ENCODE data around the gene SLC16A2.

DNA sequence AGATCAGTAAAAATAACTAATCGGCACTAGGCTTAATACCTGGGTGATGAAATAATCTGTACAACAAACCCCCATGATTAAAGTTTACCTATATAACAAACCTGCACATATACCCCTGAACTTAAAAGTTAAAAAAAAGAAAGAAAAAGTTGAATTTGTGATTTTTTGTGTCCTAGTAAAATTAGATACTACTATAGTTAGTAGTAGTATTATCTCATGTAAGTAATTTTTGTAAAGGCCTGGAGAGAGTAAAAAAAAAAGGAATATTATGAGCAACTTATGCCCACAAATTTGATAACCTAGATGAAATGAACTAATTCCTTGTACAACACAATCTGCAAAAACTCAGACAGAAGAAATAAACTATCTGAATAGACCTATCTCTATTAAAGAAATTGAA, 25.7 kb upstream of the SLC16A2 start:
- TF ChIP-seq TSHZ2 (CRISPR knock-in tag; IDR thresholded peaks at IDR 0.05) (no peak), PPARA (CRISPR knock-in tag; IDR thresholded peaks at IDR 0.05; ENCODE audit: borderline replicate concordance) (no peak), SNAI2 (CRISPR knock-in tag; IDR thresholded peaks at IDR 0.05) (no peak), ZC3H10 (CRISPR knock-in tag; IDR thresholded peaks at IDR 0.05) (no peak), TCF4 (CRISPR knock-in tag; IDR thresholded peaks at IDR 0.05; ENCODE audit: borderline replicate concordance) (no peak), ZFP3 (CRISPR knock-in tag; IDR thresholded peaks at IDR 0.05) (no peak)
- TF ChIP-seq, protein P1, sequence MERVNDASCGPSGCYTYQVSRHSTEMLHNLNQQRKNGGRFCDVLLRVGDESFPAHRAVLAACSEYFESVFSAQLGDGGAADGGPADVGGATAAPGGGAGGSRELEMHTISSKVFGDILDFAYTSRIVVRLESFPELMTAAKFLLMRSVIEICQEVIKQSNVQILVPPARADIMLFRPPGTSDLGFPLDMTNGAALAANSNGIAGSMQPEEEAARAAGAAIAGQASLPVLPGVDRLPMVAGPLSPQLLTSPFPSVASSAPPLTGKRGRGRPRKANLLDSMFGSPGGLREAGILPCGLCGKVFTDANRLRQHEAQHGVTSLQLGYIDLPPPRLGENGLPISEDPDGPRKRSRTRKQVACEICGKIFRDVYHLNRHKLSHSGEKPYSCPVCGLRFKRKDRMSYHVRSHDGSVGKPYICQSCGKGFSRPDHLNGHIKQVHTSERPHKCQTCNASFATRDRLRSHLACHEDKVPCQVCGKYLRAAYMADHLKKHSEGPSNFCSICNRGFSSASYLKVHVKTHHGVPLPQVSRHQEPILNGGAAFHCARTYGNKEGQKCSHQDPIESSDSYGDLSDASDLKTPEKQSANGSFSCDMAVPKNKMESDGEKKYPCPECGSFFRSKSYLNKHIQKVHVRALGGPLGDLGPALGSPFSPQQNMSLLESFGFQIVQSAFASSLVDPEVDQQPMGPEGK (CRISPR knock-in tag; IDR thresholded peaks at IDR 0.05; ENCODE audit: borderline replicate concordance) = no peak

Data from SK-N-SH treated with all-trans-retinoic acid at 6 μM for 48 hours (cell line).